ENCODE measurements around the gene FGF14.

Gene FGF14

DNA sequence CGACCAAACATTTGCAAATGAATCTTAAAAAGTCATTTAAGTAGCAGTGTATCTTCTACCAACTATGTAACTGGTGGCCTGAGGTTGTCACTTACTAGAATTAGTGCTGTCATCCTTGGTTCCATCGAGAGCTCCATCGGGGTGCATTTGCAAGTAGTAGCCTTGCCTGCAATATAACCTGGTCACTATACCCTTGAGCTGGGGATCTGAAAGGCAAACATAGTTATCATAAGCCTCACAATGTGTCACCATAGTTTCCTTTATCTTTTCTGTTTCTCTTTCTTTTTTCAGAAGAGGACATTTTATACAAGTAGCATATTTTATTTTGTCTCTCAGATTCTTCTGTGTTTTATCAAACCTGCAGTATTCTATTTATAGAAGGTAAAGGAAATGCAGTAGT, 526.8 kb downstream of the FGF14 start:
- TF ChIP-seq, protein P1, sequence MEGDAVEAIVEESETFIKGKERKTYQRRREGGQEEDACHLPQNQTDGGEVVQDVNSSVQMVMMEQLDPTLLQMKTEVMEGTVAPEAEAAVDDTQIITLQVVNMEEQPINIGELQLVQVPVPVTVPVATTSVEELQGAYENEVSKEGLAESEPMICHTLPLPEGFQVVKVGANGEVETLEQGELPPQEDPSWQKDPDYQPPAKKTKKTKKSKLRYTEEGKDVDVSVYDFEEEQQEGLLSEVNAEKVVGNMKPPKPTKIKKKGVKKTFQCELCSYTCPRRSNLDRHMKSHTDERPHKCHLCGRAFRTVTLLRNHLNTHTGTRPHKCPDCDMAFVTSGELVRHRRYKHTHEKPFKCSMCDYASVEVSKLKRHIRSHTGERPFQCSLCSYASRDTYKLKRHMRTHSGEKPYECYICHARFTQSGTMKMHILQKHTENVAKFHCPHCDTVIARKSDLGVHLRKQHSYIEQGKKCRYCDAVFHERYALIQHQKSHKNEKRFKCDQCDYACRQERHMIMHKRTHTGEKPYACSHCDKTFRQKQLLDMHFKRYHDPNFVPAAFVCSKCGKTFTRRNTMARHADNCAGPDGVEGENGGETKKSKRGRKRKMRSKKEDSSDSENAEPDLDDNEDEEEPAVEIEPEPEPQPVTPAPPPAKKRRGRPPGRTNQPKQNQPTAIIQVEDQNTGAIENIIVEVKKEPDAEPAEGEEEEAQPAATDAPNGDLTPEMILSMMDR (IDR thresholded peaks at IDR 0.05), result no peak
- Mint-ChIP-seq H3K36me3 (ENCODE audit: low read depth) (no peaks in the 10 kb centered on the region), H3K4me1 (no peaks in the 10 kb centered on the region), H3K27ac (no peak overlapping the region), H3K4me3 (no peak overlapping the region), H3K9me3 (no peaks in the 10 kb centered on the region), H3K27me3 (ENCODE audit: low read depth, poor library complexity) (peaks cover 8% of the 10 kb centered on the region)
- DNase-seq, result no peak

DNA sequence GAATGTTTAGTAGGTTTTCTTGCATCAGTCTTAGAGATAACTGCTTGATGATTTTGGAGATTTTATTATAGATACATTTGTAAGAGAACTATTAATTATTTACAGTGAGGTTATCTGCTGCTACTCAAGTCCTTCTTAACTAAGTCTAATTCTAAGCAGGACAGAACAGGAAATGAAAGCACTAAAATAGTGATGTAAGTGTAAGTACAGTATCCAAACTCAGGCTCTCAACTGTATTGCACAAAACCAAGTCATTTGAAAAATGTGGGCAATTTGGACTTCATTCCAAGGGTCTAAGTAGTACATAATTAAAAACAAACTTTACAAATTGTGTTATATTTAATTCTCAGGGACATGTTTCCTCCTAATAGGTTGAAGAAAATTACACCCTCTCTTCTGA, 532.3 kb downstream of the FGF14 start:
- H3K4me3 Mint-ChIP-seq, result no peak overlapping the region
- no peaks in the 10 kb centered on the region for H3K9me3 Mint-ChIP-seq
- no peaks in the 10 kb centered on the region for H3K36me3 Mint-ChIP-seq (ENCODE audit: low read depth)
- H3K27me3 Mint-ChIP-seq (ENCODE audit: low read depth, poor library complexity), result no peaks in the 10 kb centered on the region
- TF ChIP-seq, protein P1 (IDR thresholded peaks at IDR 0.05), result no peak
- DNase-seq, result no peak
- no peak overlapping the region for H3K27ac Mint-ChIP-seq
- no peaks in the 10 kb centered on the region for H3K4me1 Mint-ChIP-seq

DNA sequence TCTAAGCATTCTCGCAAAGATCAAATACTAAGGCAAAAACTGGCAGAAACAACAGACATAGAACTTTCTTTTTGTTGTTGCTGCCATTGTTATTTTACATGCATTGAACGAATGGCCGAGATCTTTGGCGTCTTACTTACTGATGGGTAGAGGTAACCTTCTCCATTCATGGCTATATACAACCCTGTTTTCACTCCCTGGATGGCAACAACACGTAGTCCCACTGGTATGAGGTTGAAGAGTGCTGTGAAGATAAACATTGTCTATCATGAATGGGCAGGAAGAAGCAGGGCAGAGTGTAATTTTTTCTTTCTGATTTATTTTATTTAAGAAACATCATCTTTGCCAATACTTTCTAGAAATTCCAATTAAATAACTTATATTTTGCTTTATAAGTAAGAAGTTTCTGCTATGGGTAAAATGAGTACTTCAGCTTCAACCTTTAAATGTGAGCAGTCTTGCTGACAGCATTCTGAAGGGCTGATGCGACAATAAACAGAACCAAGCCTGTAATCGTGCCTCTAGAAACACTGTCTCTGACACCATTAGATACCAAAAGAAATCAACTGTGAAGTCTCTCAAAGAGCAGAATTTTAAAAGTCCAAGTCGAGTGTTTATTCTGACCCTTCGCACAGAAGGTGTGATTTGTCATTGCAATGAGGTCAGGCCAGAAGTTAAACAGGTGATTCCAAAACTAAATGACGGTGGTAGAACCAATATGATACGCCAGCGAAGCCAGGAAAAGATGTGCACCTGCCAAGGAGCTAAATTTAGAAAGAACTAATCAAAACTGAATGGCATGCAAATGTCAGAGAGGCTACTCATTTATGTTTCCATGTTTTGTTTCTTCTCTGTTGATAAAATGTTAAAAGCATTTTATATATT, 533.0 kb downstream of the FGF14 start:
- no peaks in the 10 kb centered on the region for H3K27me3 Mint-ChIP-seq (ENCODE audit: low read depth, poor library complexity)
- no peaks in the 10 kb centered on the region for H3K4me1 Mint-ChIP-seq
- no peak overlapping the region for H3K4me3 Mint-ChIP-seq
- H3K36me3 Mint-ChIP-seq (ENCODE audit: low read depth), result no peaks in the 10 kb centered on the region
- DNase-seq, result no peak
- TF ChIP-seq, protein P1 (IDR thresholded peaks at IDR 0.05), result no peak
- no peak overlapping the region for H3K27ac Mint-ChIP-seq
- no peaks in the 10 kb centered on the region for H3K9me3 Mint-ChIP-seq

DNA sequence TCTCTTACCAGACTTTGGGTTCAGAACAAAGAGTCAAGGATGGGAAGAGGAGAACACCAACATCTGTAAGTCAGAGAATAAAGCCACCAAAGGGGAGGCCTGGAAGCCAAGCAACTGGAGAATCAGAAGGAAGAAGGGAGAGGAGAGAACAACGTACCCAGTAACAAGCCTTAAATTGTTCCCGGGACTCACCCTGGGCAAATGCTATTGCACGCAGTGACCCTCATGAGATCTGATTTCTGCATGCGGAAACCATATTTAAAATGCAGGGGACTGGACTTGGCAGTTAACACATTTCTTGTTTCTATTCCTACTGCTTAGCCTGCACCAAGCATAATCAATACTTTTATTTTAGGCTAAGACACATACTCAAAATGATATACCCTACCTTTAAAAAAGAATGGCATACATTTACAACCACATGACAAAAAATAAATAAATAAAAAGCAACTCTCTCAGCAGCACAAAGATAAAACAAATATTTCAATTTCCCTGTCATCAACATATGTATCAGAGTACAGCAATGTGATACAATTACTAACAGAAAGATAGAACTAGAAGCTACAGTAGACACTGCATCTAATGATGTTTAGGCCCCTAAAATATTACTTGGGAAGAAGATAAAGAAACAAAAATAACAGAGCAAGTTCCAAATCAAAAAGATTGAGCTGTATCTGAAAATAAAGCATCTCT, 534.8 kb downstream of the FGF14 start:
- Mint-ChIP-seq H3K36me3 (ENCODE audit: low read depth) (no peaks in the 10 kb centered on the region), H3K27ac (no peak overlapping the region), H3K4me3 (no peak overlapping the region), H3K27me3 (ENCODE audit: low read depth, poor library complexity) (peaks cover 3% of the 10 kb centered on the region), H3K9me3 (no peaks in the 10 kb centered on the region), H3K4me1 (no peaks in the 10 kb centered on the region)
- TF ChIP-seq, protein P1 (IDR thresholded peaks at IDR 0.05), result no peak
- no peak for DNase-seq

DNA sequence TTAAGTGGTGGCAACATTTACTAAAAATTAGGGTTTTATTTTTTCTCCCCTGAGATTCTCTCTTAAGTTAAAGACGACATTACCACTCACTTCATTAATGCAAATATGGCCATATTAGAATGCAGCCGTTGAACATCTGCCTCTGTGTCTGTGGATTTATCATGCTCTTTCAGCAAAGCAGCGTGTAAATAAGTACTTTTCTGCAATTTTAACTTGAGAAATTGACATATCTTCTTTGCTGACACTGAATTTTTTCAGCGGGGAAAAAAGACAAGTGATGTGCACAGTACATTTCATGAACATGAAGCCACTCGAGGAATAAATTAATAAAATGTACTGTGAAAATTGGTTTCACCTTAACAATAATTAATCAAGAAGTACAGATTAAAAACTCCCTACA, 543.0 kb downstream of the FGF14 start:
- H3K4me1 Mint-ChIP-seq, result no peaks in the 10 kb centered on the region

More for the DNA sequence above, 543.0 kb downstream of the FGF14 start:
- TF ChIP-seq, protein P1 (IDR thresholded peaks at IDR 0.05), result no peak
- Mint-ChIP-seq H3K4me3 (no peak overlapping the region), H3K9me3 (no peaks in the 10 kb centered on the region), H3K27ac (no peak overlapping the region), H3K36me3 (ENCODE audit: low read depth) (no peaks in the 10 kb centered on the region), H3K27me3 (ENCODE audit: low read depth, poor library complexity) (peaks cover 11% of the 10 kb centered on the region)
- no peak for DNase-seq
